Neural progenitor cell (in vitro differentiated cells): ENCODE data around the gene DISP1.

ENCODE experiments used
- EZH2 ChIP-seq: fragments of 200-600 bp; sonication (generic); IDR thresholded peaks from 2 replicates; pipeline ENCODE4 v1.6.1; 2017; ENCODE audit warnings: antibody characterized with exemption, mild to moderate bottlenecking, moderate library complexity
- EZH2phosphoT487 ChIP-seq: fragments of 200-600 bp; sonication (generic); IDR thresholded peaks from 2 replicates; pipeline ENCODE4 v1.6.1; 2017; ENCODE audit warnings: antibody characterized with exemption
- TF ChIP-seq, protein P1 (sequence below): fragments of 200-600 bp; sonication (generic); IDR thresholded peaks from 2 replicates; pipeline ENCODE4 v1.5.1; 2017; ENCODE audit warnings: antibody characterized with exemption, mild to moderate bottlenecking

DNA sequence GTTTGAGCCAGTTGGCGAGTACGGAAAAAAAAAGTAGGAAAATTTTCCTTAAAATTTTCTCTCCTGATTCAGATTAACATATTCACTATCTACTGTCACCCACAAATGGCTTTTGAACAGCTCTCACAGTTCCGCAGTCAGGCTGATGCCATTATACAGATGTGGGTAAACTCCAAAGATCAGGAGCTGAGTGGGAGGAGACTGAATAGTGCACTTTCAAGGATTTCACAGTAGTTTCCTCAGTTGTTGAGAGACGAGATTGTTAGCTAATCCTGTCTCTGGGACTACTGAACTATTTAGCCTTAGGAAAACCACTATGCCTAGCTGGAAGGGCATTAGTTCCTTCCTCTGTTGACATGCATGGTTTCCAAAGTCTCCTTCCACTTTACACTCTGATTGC, 3.2 kb upstream of the DISP1 start:
- no peak for TF ChIP-seq EZH2phosphoT487
- no peak for TF ChIP-seq EZH2
- TF ChIP-seq, protein P1, sequence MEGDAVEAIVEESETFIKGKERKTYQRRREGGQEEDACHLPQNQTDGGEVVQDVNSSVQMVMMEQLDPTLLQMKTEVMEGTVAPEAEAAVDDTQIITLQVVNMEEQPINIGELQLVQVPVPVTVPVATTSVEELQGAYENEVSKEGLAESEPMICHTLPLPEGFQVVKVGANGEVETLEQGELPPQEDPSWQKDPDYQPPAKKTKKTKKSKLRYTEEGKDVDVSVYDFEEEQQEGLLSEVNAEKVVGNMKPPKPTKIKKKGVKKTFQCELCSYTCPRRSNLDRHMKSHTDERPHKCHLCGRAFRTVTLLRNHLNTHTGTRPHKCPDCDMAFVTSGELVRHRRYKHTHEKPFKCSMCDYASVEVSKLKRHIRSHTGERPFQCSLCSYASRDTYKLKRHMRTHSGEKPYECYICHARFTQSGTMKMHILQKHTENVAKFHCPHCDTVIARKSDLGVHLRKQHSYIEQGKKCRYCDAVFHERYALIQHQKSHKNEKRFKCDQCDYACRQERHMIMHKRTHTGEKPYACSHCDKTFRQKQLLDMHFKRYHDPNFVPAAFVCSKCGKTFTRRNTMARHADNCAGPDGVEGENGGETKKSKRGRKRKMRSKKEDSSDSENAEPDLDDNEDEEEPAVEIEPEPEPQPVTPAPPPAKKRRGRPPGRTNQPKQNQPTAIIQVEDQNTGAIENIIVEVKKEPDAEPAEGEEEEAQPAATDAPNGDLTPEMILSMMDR = no peak
